Thyroid gland (tissue), 4 donors: Measurements from ENCODE around the gene DOCK1. TPM values are rescaled to one million over a fixed set of nuclear protein-coding genes. Genes with fewer than 3 reads are reported as not detected.
"Not testable (repeated sequence)": the region's sequence is repeated elsewhere in the genome, so short reads cannot be mapped to it uniquely, and the experiment has no call there.

ENCODE experiments used
- DNase-seq, 2 donors: peaks; one replicate each; pipeline ENCODE4 v3.0.0-alpha.2; 2019
- H3K27ac ChIP-seq, 3 donors: fragments of 200-600 bp; sonication (generic); 1 replicate in 2 of 3; 2 replicates in 1 of 3; pipeline ENCODE4 v1.5.1; 2016 to 2019; ENCODE audit warnings: mild to moderate bottlenecking in 1 of 3, moderate library complexity in 1 of 3
- H3K27me3 ChIP-seq: fragments of 200-600 bp; sonication (generic); one replicate; pipeline ENCODE4 v1.5.1; 2019
- H3K36me3 ChIP-seq, 2 donors: fragments of 200-600 bp; sonication (generic); one replicate each; pipeline ENCODE4 v1.5.1; 2016 to 2019
- H3K4me1 ChIP-seq, 2 donors: fragments of 200-600 bp; sonication (generic); one replicate each; pipeline ENCODE4 v1.5.1; 2017 to 2019
- H3K4me3 ChIP-seq, 3 donors: fragments of 200-600 bp; sonication (generic); replicated peaks in 1 of 3; 1 replicate in 2 of 3; 2 replicates in 1 of 3; pipeline ENCODE4 v1.5.1; 2016; ENCODE audit warnings: mild to moderate bottlenecking in 1 of 3
- H3K9me3 ChIP-seq: fragments of 200-600 bp; sonication (generic); one replicate; pipeline ENCODE4 v1.5.1; 2017
- CTCF ChIP-seq, 6 experiments: fragments of 200-600 bp in 3 of 6; fragments of 450-650 bp in 3 of 6; sonication (generic) in 3 of 6; IDR thresholded peaks; one replicate each; pipeline ENCODE4 v1.5.1; 2016 to 2019; ENCODE audit warnings: antibody characterized with exemption in 6 of 6, mild to moderate bottlenecking in 2 of 6, inconsistent platforms in 1 of 6, moderate library complexity in 1 of 6
- POLR2A ChIP-seq, 2 donors: fragments of 450-650 bp; IDR thresholded peaks; one replicate each; pipeline ENCODE4 v1.6.1; 2017; ENCODE audit warnings: antibody characterized with exemption in 2 of 2, mild to moderate bottlenecking in 2 of 2, moderate library complexity in 1 of 2
- WGBS, 2 donors: methylation state at CpG; one replicate each; pipeline ENCODE4 v1.1.5; 2017; 5-methylcytosine and 5-hydroxymethylcytosine counted together
- intact Hi-C: fragments of 100-400 bp; cut with DNase I; formaldehyde crosslinking; loops from one replicate; pipeline ENCODE4 v1.15.1; 2023
- total RNA-seq, 4 donors: library from RNA; depleted of rRNA; stranded (reverse); fragments of >200 nt; gene quantifications; one replicate each; pipeline ENCODE4 v1.2.3, GENCODE V29; 2016

Gene DOCK1
- total RNA-seq, 4 donors from 2014 or later, result 89.7 to 217 (median 112) TPM

- H3K27ac ChIP-seq, result no peak overlapping the region
- 76 to 80% methylated on average over 9 of the region's 9 CpGs for WGBS, 2 donors
- H3K36me3 ChIP-seq, result no peaks in the 10 kb centered on the region
- intact Hi-C loops, result no loop called here
- no peak for TF ChIP-seq CTCF (IDR thresholded peaks at IDR 0.05)
- no peak for TF ChIP-seq POLR2A (IDR thresholded peaks at IDR 0.05)
- H3K4me1 ChIP-seq, result no peaks in the 10 kb centered on the region
- peak; percentile 35 to 42 for DNase-seq
- H3K27me3 ChIP-seq, result no peaks in the 10 kb centered on the region
- H3K9me3 ChIP-seq, result no peaks in the 10 kb centered on the region
- no peak overlapping the region for H3K4me3 ChIP-seq
These were observed 9.9 kb upstream of the DOCK1 start for GRCh38 chr10:126895214-126895781.

GRCh38 chr10:126898460-126898859, 6.8 kb upstream of the DOCK1 start:
- H3K9me3 ChIP-seq, result no peaks in the 10 kb centered on the region
- no peak for DNase-seq
- H3K4me1 ChIP-seq, result no peaks in the 10 kb centered on the region
- intact Hi-C loops, result no loop called here
- H3K36me3 ChIP-seq, result no peaks in the 10 kb centered on the region
- TF ChIP-seq CTCF (IDR thresholded peaks at IDR 0.05), result no peak
- no peak for TF ChIP-seq POLR2A (IDR thresholded peaks at IDR 0.05)
- no peak overlapping the region for H3K4me3 ChIP-seq
- no peaks in the 10 kb centered on the region for H3K27me3 ChIP-seq
- no peak overlapping the region for H3K27ac ChIP-seq

GRCh38 chr10:126899529-126899928, 5.7 kb upstream of the DOCK1 start:
- intact Hi-C loops, H3K9me3 ChIP-seq, H3K4me3 ChIP-seq, DNase-seq, H3K36me3 ChIP-seq, H3K27me3 ChIP-seq, H3K27ac ChIP-seq, H3K4me1 ChIP-seq: not testable (repeated sequence)
- 61 to 98% methylated on average over 2 of the region's 2 CpGs for WGBS, 2 donors

GRCh38 chr10:126902157-126902556, 3.1 kb upstream of the DOCK1 start:
- intact Hi-C loops, result no loop called here
- WGBS, 2 donors, result 67 to 88% methylated on average over 3 of the region's 3 CpGs
- H3K27me3 ChIP-seq, result no peaks in the 10 kb centered on the region
- no peak overlapping the region for H3K27ac ChIP-seq
- no peaks in the 10 kb centered on the region for H3K36me3 ChIP-seq
- TF ChIP-seq CTCF (IDR thresholded peaks at IDR 0.05), result no peak
- no peak for TF ChIP-seq POLR2A (IDR thresholded peaks at IDR 0.05)
- no peak overlapping the region for H3K4me3 ChIP-seq
- H3K4me1 ChIP-seq, result peaks cover 9 to 15% of the 10 kb centered on the region in 2 donors
- H3K9me3 ChIP-seq, result no peaks in the 10 kb centered on the region
- DNase-seq, result no peak

GRCh38 chr10:126903656-126904360, 1.4 kb upstream of the DOCK1 start:
- Histone ChIP-seq H3K4me3 (no peak overlapping the region), H3K36me3 (no peaks in the 10 kb centered on the region), H3K27me3 (no peaks in the 10 kb centered on the region), H3K4me1 (peaks cover 9 to 19% of the 10 kb centered on the region in 2 donors), H3K9me3 (no peaks in the 10 kb centered on the region), H3K27ac (no peak overlapping the region)
- TF ChIP-seq POLR2A (IDR thresholded peaks at IDR 0.05) (no peak), CTCF (IDR thresholded peaks at IDR 0.05) (no peak)
- no peak for DNase-seq
- WGBS, 2 donors, result 80 to 85% methylated on average over 12 of the region's 12 CpGs
- intact Hi-C loops, result no loop called here
